B cell (primary cell): Measurements from ENCODE around the gene PEX6. TPM values are rescaled to one million over a fixed set of nuclear protein-coding genes. Genes with fewer than 3 reads are reported as not detected.

Experiments
- ATAC-seq: fragments of 200-7000 bp; cut with Tn5 transposase; one replicate; pipeline ENCODE4 v1.10.0; 2021; ENCODE audit warnings: low read depth, mild to moderate bottlenecking, moderate number of reproducible peaks, moderate library complexity
- CTCF ChIA-PET: fragments of 350-600 bp; sonication (Branson Sonifier 250); formaldehyde crosslinking; loops from one replicate; lab custom pipeline; 2021; ENCODE audit warnings: antibody characterized with exemption, inconsistent platforms; lab: Charles Lee
- POLR2A ChIA-PET: fragments of 350-600 bp; sonication (Branson Sonifier 250); formaldehyde crosslinking; loops from one replicate; lab custom pipeline; 2021; ENCODE audit warnings: antibody characterized with exemption; lab: Charles Lee
- DNase-seq: peaks from one replicate; pipeline ENCODE4 v3.0.0; 2013
- H2AFZ ChIP-seq: 2 replicates; pipeline ENCODE4 v1.6.1; 2012; ENCODE audit warnings: mild to moderate bottlenecking, low read depth, low read length; ENCODE audit not compliant: insufficient read depth, poor library complexity, severe bottlenecking
- H3K27ac ChIP-seq, 2 donors: 1 replicate in 1 of 2; 2 replicates in 1 of 2; pipeline ENCODE4 v1.5.1; 2012 to 2013; ENCODE audit warnings: low read length in 2 of 2, mild to moderate bottlenecking in 2 of 2, moderate library complexity in 1 of 2
- H3K27me3 ChIP-seq, 4 experiments: fragments of 200-600 bp in 1 of 4; sonication (generic) in 1 of 4; replicated peaks in 1 of 4; 1 replicate in 2 of 4; 2 replicates in 2 of 4; pipeline versions ENCODE4 v1.6.1 to v1.7.0; 2013 to 2016; ENCODE audit warnings: low read length in 3 of 4, mild to moderate bottlenecking in 2 of 4, mixed read lengths in 1 of 4, moderate library complexity in 1 of 4; ENCODE audit not compliant: insufficient read depth in 4 of 4, control insufficient read depth in 3 of 4; ENCODE audit errors: control extremely low read depth in 1 of 4
- H3K36me3 ChIP-seq, 2 experiments: replicated peaks in 1 of 2; 1 replicate in 1 of 2; 2 replicates in 1 of 2; pipeline versions ENCODE4 v1.6.1 to v1.7.1; 2013; ENCODE audit warnings: low read length in 1 of 2; ENCODE audit not compliant: insufficient read depth in 2 of 2, control insufficient read depth in 1 of 2; ENCODE audit errors: control extremely low read depth in 1 of 2, extremely low read depth in 1 of 2
- H3K4me1 ChIP-seq, 2 donors: fragments of 200-600 bp in 1 of 2; sonication (generic) in 1 of 2; 1 replicate in 1 of 2; 2 replicates in 1 of 2; pipeline versions ENCODE4 v1.5.1 to v1.6.1; 2013 to 2017; ENCODE audit warnings: low read length in 2 of 2; ENCODE audit not compliant: control insufficient read depth in 2 of 2, insufficient read depth in 2 of 2
- H3K4me2 ChIP-seq: replicated peaks from 2 replicates; pipeline ENCODE3; 2012; ENCODE audit warnings: mild to moderate bottlenecking, low read depth, low read length; ENCODE audit not compliant: poor library complexity, severe bottlenecking
- H3K4me3 ChIP-seq, 5 experiments: fragments of 200-600 bp in 1 of 5; sonication (generic) in 1 of 5; 1 replicate in 3 of 5; 2 replicates in 2 of 5; pipeline versions ENCODE4 v1.5.1 to v1.7.0; 2011 to 2016; ENCODE audit warnings: low read length in 4 of 5, mild to moderate bottlenecking in 4 of 5, low read depth in 2 of 5, control low read depth in 1 of 5, moderate library complexity in 1 of 5; ENCODE audit not compliant: insufficient read depth in 1 of 5; ENCODE audit errors: control extremely low read depth in 1 of 5, extremely low read depth in 1 of 5
- H3K79me2 ChIP-seq: fragments of 200-600 bp; sonication (generic); one replicate; pipeline ENCODE4 v1.6.0; 2016; ENCODE audit warnings: low read length; ENCODE audit not compliant: control insufficient read depth, insufficient read depth
- H3K9ac ChIP-seq: fragments of 200-600 bp; sonication (generic); 2 replicates; pipeline ENCODE4 v1.6.1; 2017; ENCODE audit warnings: mild to moderate bottlenecking, low read length, moderate library complexity
- H3K9me3 ChIP-seq, 3 donors: one replicate each; pipeline versions ENCODE4 v1.6.1 to v1.7.1; 2013; ENCODE audit warnings: low read length in 2 of 3; ENCODE audit not compliant: control insufficient read depth in 2 of 3, insufficient read depth in 1 of 3; ENCODE audit errors: control extremely low read depth in 1 of 3
- H4K20me1 ChIP-seq: 2 replicates; pipeline ENCODE4 v1.6.0; 2012; ENCODE audit warnings: mild to moderate bottlenecking, low read length; ENCODE audit not compliant: insufficient read depth, control insufficient read depth, poor library complexity, severe bottlenecking
- H3K27ac Mint-ChIP-seq: one replicate; pipeline ENCODE4 v1.8.0; 2021; ENCODE audit warnings: mixed read lengths
- H3K27me3 Mint-ChIP-seq: one replicate; pipeline ENCODE4 v1.8.0; 2021; ENCODE audit warnings: mixed read lengths
- H3K4me1 Mint-ChIP-seq: one replicate; pipeline ENCODE4 v1.8.0; 2021; ENCODE audit warnings: mixed read lengths
- H3K4me3 Mint-ChIP-seq: one replicate; pipeline ENCODE4 v1.8.0; 2021; ENCODE audit warnings: mixed read lengths
- H3K9me3 Mint-ChIP-seq: one replicate; pipeline ENCODE4 v1.8.0; 2022; ENCODE audit warnings: mixed read lengths; ENCODE audit not compliant: insufficient read depth
- EZH2 ChIP-seq: IDR thresholded peaks from 2 replicates; pipeline ENCODE4 v1.6.1; 2012; ENCODE audit warnings: borderline replicate concordance, low read depth, mild to moderate bottlenecking, moderate library complexity, low read length; ENCODE audit not compliant: insufficient read depth, poor library complexity, severe bottlenecking
- WGBS: methylation state at CpG from one replicate; pipeline ENCODE4 v1.1.5; 2013; ENCODE audit warnings: missing lambda C conversion rate; ENCODE audit not compliant: insufficient coverage; 5-methylcytosine and 5-hydroxymethylcytosine counted together
- intact Hi-C: fragments of 100-400 bp; cut with micrococcal nuclease; formaldehyde crosslinking; loops from one replicate; pipeline ENCODE4 v1.10.0; 2022
- polyA plus RNA-seq: library from polyadenylated mRNA; depleted of rRNA; stranded (reverse); fragments of >200 nt; gene quantifications from 2 replicates; pipeline ENCODE4 v1.2.3, GENCODE V29; 2012
- total RNA-seq, 2 donors: library from RNA; stranded (reverse); fragments of 120-200 nt in 1 of 2; gene quantifications; 1 replicate in 1 of 2; 2 replicates in 1 of 2; pipeline versions ENCODE4 v1.2.3 to v1.2.4, GENCODE V29; 2013 to 2022
- TF ChIP-seq, protein P1 (sequence below): fragments of 200-600 bp; IDR thresholded peaks from one replicate; pipeline ENCODE4 v1.8.0; 2022; ENCODE audit warnings: antibody characterized with exemption, mild to moderate bottlenecking

Gene PEX6
- total and polyA plus RNA-seq, 2 donors (not counting 1 experiment from before 2014, with no cell fraction given): 16.0 to 16.6 TPM

DNA sequence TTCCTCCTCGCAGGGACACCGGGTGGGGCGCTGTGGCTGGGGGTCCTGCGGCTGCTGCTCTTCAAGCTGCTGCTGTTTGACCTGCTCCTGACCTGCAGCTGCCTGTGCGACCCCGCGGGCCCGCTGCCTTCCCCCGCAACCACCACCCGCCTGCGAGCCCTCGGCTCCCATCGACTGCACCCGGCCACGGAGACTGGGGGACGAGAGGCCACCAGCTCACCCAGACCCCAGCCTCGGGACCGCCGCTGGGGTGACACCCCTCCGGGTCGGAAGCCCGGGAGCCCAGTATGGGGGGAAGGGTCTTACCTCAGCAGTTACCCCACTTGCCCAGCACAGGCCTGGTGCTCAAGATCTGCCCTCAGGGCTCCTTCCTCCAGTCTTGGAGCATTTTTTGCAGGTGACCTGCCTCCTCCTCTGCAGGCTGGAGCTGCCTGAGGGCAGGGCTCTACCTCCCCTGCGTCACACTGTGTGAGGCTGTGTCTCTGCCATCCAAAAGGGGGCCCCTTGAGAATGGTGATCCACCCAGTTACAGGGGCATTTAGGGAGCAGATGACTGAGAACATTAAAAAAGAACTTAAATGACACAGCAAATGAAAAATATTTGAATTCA, 53.6 kb downstream of the PEX6 start:
- no peak overlapping the region for H3K4me3 Mint-ChIP-seq
- intact Hi-C loops: loop anchor here (5.0 to 10.0 kb wide), 2 partner anchors 33 to 589 kb away; partner anchors contain the start of genes LRRC73, POLR1C and YIPF3
- Histone ChIP-seq H3K4me3 (no peak overlapping the region), H3K9me3 (no peaks in the 10 kb centered on the region), H3K79me2 (peaks cover 9% of the 10 kb centered on the region), H3K27ac (no peak overlapping the region), H3K4me1 (peaks cover 8 to 22% of the 10 kb centered on the region in 2 donors), H4K20me1 (peaks cover 6% of the 10 kb centered on the region), H2AFZ (no peak overlapping the region), H3K9ac (no peak overlapping the region), H3K36me3 (no peaks in the 10 kb centered on the region), H3K27me3 (no peaks in the 10 kb centered on the region), H3K4me2 (no peak overlapping the region)
- DNase-seq (no peak), ATAC-seq (no peak)
- peaks cover 20% of the 10 kb centered on the region for H3K4me1 Mint-ChIP-seq
- no peaks in the 10 kb centered on the region for H3K27me3 Mint-ChIP-seq
- ChIA-PET POLR2A (interaction anchor here (1.0 kb wide), 1 partner anchor 24 kb away, joined by 3 read pairs; no protein-coding TSS in a partner anchor), CTCF (interaction anchor here (1.1 kb wide), 1 partner anchor 218 kb away, joined by 3 read pairs; no protein-coding TSS in a partner anchor)
- TF ChIP-seq, protein P1, sequence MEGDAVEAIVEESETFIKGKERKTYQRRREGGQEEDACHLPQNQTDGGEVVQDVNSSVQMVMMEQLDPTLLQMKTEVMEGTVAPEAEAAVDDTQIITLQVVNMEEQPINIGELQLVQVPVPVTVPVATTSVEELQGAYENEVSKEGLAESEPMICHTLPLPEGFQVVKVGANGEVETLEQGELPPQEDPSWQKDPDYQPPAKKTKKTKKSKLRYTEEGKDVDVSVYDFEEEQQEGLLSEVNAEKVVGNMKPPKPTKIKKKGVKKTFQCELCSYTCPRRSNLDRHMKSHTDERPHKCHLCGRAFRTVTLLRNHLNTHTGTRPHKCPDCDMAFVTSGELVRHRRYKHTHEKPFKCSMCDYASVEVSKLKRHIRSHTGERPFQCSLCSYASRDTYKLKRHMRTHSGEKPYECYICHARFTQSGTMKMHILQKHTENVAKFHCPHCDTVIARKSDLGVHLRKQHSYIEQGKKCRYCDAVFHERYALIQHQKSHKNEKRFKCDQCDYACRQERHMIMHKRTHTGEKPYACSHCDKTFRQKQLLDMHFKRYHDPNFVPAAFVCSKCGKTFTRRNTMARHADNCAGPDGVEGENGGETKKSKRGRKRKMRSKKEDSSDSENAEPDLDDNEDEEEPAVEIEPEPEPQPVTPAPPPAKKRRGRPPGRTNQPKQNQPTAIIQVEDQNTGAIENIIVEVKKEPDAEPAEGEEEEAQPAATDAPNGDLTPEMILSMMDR: no peak
- TF ChIP-seq EZH2: no peak
- peak overlapping the region; percentile 63 for H3K27ac Mint-ChIP-seq
- no peaks in the 10 kb centered on the region for H3K9me3 Mint-ChIP-seq
- 93% methylated on average over 13 of the region's 23 CpGs for whole genome bisulfite sequencing

DNA sequence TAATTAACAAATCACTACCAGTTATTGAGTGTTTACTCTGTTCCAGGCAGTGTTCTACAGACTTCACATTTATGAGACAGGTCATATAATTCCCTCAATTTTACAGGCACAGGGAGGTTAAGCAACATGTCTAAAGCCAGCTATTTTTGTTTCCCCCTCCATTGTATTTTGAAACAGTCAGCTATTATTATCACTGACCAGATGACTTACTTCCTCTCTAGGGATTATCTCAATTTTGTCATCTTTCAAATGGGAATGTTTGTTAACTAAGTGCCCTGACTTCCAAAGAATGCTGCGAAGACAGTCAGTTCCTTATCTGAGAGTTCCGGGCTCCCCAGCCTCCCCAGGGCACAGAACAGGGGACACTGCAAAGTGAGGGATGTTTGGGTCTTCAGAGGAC, 55.3 kb downstream of the PEX6 start:
- CTCF ChIA-PET: no interaction called here
- no peak overlapping the region for H3K4me2 ChIP-seq

More for the DNA sequence above, 55.3 kb downstream of the PEX6 start:
- TF ChIP-seq, protein P1: no peak
- no peak for TF ChIP-seq EZH2
- Histone ChIP-seq H3K27ac (no peak overlapping the region), H3K9me3 (no peaks in the 10 kb centered on the region), H3K79me2 (peaks cover 9% of the 10 kb centered on the region), H3K4me3 (no peak overlapping the region), H4K20me1 (no peaks in the 10 kb centered on the region), H3K27me3 (no peaks in the 10 kb centered on the region), H3K4me1 (peaks cover 7 to 18% of the 10 kb centered on the region in 2 donors), H3K9ac (no peak overlapping the region), H2AFZ (no peak overlapping the region), H3K36me3 (no peaks in the 10 kb centered on the region)
- WGBS: 92% methylated on average over 2 of the region's 2 CpGs
- Mint-ChIP-seq H3K27ac (peak overlapping the region; percentile 2), H3K4me3 (no peak overlapping the region), H3K9me3 (no peaks in the 10 kb centered on the region), H3K4me1 (peaks cover 16% of the 10 kb centered on the region), H3K27me3 (no peaks in the 10 kb centered on the region)
- POLR2A ChIA-PET: no interaction called here
- intact Hi-C loops: loop anchor here (10.0 kb wide), 1 partner anchor 591 kb away; the partner anchor contains the start of genes LRRC73, POLR1C and YIPF3
- DNase-seq (no peak), ATAC-seq (no peak)
